ENCODE results near the gene CA4.

- TF ChIP-seq CTCF (IDR thresholded peaks at IDR 0.05) = peak in 1 of 3 donors; percentile 24
- TF ChIP-seq POLR2A (IDR thresholded peaks at IDR 0.05) = no peak
Observed at GRCh38 chr17:60139438-60140285, 10.1 kb upstream of the CA4 start.

Measured in lower leg skin (tissue), 3 donors.